ENCODE data around the gene HNRNPD. TPM values are rescaled to one million over a fixed set of nuclear protein-coding genes. Genes with fewer than 3 reads are reported as not detected.

HNRNPD gene
- total and polyA plus RNA-seq, 2 of the 8 experiments (the other 6 are each of a cell fraction or from before 2014, with no cell fraction given): 118 to 646 TPM

- no peaks in the 10 kb centered on the region for H3K27me3 ChIP-seq (replicated peaks in 1 of 4; ENCODE audit: control insufficient read depth in 3 of 4, extremely low read depth in 1 of 4, insufficient read depth in 3 of 4, low read length in 3 of 4)
- no peaks in the 10 kb centered on the region for H3K23me2 ChIP-seq (ENCODE audit: low read depth, low read length)
- H2BK20ac ChIP-seq (ENCODE audit: low read length): no peak overlapping the region
- H2BK5ac ChIP-seq (ENCODE audit: low read depth, low read length): no peak overlapping the region
- no peak overlapping the region for H3K4me3 ChIP-seq (ENCODE audit: extremely low read depth in 1 of 4, insufficient read depth in 2 of 4, low read depth in 3 of 4, low read length in 4 of 4)
- ChIA-PET POLR2A (ENCODE audit: partially characterized antibody) (interaction anchor here (1.2 to 2.1 kb wide), 4 partner anchors 21 to 31 kb away, joined by 3 to 8 read pairs (median 6); partner anchors contain the start of gene HNRNPD), CTCF (ENCODE audit: partially characterized antibody) (no interaction called here)
- H3K36me3 ChIP-seq (ENCODE audit: control insufficient read depth in 2 of 4, insufficient read depth in 4 of 4, low read length in 3 of 4): no peaks in the 10 kb centered on the region
- H2BK12ac ChIP-seq (ENCODE audit: low read depth, low read length): no peak overlapping the region
- no peaks in the 10 kb centered on the region for H3K4me1 ChIP-seq (replicated peaks in 1 of 4; ENCODE audit: control insufficient read depth in 3 of 4, insufficient read depth in 4 of 4, low read length in 3 of 4)
- TF ChIP-seq TAF7 (optimal IDR thresholded peaks at IDR 0.05; ENCODE audit: borderline replicate concordance, low read depth, low read length) (no peak), ATF3 (IDR thresholded peaks at IDR 0.05; ENCODE audit: insufficient read depth, low read depth, low read length) (no peak), SAP30 (IDR thresholded peaks at IDR 0.05; ENCODE audit: insufficient read depth, insufficient replicate concordance, low read length) (no peak), USF2 (IDR thresholded peaks at IDR 0.05; ENCODE audit: low read length) (no peak), CEBPB (IDR thresholded peaks at IDR 0.05; ENCODE audit: low read depth, low read length) (no peak)
- H2BK15ac ChIP-seq (ENCODE audit: low read length): no peak overlapping the region
- no peak overlapping the region for H2BK120ac ChIP-seq (replicated peaks; ENCODE audit: low read depth, low read length)
- WGBS, 2 experiments (ENCODE audit: extremely low coverage in 1 of 2, insufficient coverage in 1 of 2, insufficient read length in 1 of 2, insufficient replicate concordance in 2 of 2, low coverage in 1 of 2, low lambda C conversion rate in 2 of 2, missing lambda C conversion rate in 1 of 2): 88% methylated on average over 1 of the region's 1 CpG; no CpG with 5 or more reads in 1 of the 2 experiments
- no peak overlapping the region for H3K9ac ChIP-seq (replicated peaks in 1 of 4; ENCODE audit: extremely low read depth in 1 of 4, low read depth in 3 of 4, low read length in 3 of 4)
- no peak overlapping the region for H3K14ac ChIP-seq (ENCODE audit: insufficient read length)
- H3K4me2 ChIP-seq (ENCODE audit: insufficient read depth in 1 of 2, low read depth in 2 of 2, low read length in 2 of 2): no peak overlapping the region
- FAIRE-seq: no peak
- no peak overlapping the region for H3K56ac ChIP-seq (replicated peaks; ENCODE audit: insufficient read length, low read depth, low read length)
- no peak overlapping the region for H3K23ac ChIP-seq (ENCODE audit: insufficient read length)
- H3K4ac ChIP-seq (replicated peaks; ENCODE audit: insufficient read length, low read depth, low read length): no peak overlapping the region
- no peak for DNase-seq (ENCODE audit: low read depth in 1 of 2, low spot score in 2 of 2)
- no peak overlapping the region for H2AK5ac ChIP-seq (ENCODE audit: low read depth, low read length)
- H3K79me1 ChIP-seq (ENCODE audit: low read depth, low read length): no peaks in the 10 kb centered on the region
- H2AFZ ChIP-seq (ENCODE audit: low read length): no peak overlapping the region
- H4K20me1 ChIP-seq (replicated peaks in 1 of 2; ENCODE audit: control insufficient read depth in 1 of 2, insufficient read depth in 2 of 2, low read length in 2 of 2): no peaks in the 10 kb centered on the region
- no peaks in the 10 kb centered on the region for H3K9me3 ChIP-seq (ENCODE audit: insufficient read depth in 2 of 2, low read depth in 1 of 2, low read length in 1 of 2)
- H4K8ac ChIP-seq (ENCODE audit: extremely low read depth, insufficient read depth, low read length): no peak overlapping the region
- H4K5ac ChIP-seq (ENCODE audit: insufficient read length, low read depth, low read length): no peak overlapping the region
- no peak overlapping the region for H4K91ac ChIP-seq (replicated peaks; ENCODE audit: insufficient read length, low read length)
- H3K27ac ChIP-seq (ENCODE audit: low read depth, low read length): no peak overlapping the region
- H3K79me2 ChIP-seq (ENCODE audit: control insufficient read depth in 1 of 2, insufficient read depth in 2 of 2, low read length in 2 of 2): no peaks in the 10 kb centered on the region
- no peak overlapping the region for H3K18ac ChIP-seq (ENCODE audit: extremely low read depth, low read length)
Observed at GRCh38 chr4:82403725-82404124, 29.9 kb upstream of the HNRNPD start.

All from H1 (cell line).